Stimulated activated naive CD8-positive, alpha-beta T cell treated with anti-CD3 and anti-CD28 coated beads, Interleukin-15, Interleukin-2, amounts not matched to agents 100 ng/mL and 50 ng/mL, for 24 hours (primary cell): Measurements from ENCODE around the gene TRMT11.

Experiments
- H3K27ac Mint-ChIP-seq: one replicate; pipeline ENCODE4 v1.8.0; 2021; ENCODE audit warnings: mild to moderate bottlenecking, mixed read lengths
- H3K27me3 Mint-ChIP-seq: one replicate; pipeline ENCODE4 v1.8.0; 2021; ENCODE audit warnings: mixed read lengths
- H3K36me3 Mint-ChIP-seq: one replicate; pipeline ENCODE4 v1.8.0; 2021; ENCODE audit warnings: low read depth, mixed read lengths
- H3K4me1 Mint-ChIP-seq: one replicate; pipeline ENCODE4 v1.8.0; 2021; ENCODE audit warnings: low read depth, mixed read lengths
- H3K4me3 Mint-ChIP-seq: one replicate; pipeline ENCODE4 v1.8.0; 2021; ENCODE audit warnings: mild to moderate bottlenecking, mixed read lengths
- H3K9me3 Mint-ChIP-seq: one replicate; pipeline ENCODE4 v1.8.0; 2021; ENCODE audit warnings: mixed read lengths

TRMT11 gene

GRCh38 chr6:125986301-125987025 lies at the start of gene TRMT11:
Gene TRMT11, plus strand, starts transcription at chr6:125986540. Its CDS starts 11 bp downstream, at chr6:125986551.
- H3K4me3 Mint-ChIP-seq: no peak within 1 kb of the TSS
- no peaks in the 10 kb centered on the region for H3K27me3 Mint-ChIP-seq
- H3K9me3 Mint-ChIP-seq: no peaks in the 10 kb centered on the region
- H3K4me1 Mint-ChIP-seq: peaks cover 12% of the 10 kb centered on the region
- peaks cover 9% of the 10 kb centered on the region for H3K36me3 Mint-ChIP-seq
- H3K27ac Mint-ChIP-seq: no peak within 1 kb of the TSS

DNA sequence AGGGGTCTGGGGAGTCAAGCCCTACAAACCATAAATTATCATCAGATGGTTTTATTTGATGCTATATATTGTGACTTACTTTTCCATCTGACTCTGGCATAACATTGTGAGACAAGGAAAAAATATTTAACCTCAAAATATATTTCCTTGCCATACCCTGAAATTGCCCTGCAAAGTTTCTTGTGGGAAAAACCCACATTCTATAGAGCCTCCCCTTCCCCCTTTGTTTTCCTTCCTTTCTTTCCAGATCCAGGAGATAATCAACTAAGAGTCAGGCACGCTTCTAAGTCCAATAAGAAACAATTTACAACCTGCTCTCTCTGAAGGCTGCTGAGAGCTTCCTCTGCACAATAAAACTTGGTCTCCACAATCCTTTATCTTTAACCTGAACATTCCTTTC lies 47.3 kb upstream of the TRMT11 start:
- H3K27me3 Mint-ChIP-seq: peaks cover 18% of the 10 kb centered on the region
- no peak overlapping the region for H3K27ac Mint-ChIP-seq
- no peaks in the 10 kb centered on the region for H3K36me3 Mint-ChIP-seq
- H3K9me3 Mint-ChIP-seq: no peaks in the 10 kb centered on the region
- no peak overlapping the region for H3K4me3 Mint-ChIP-seq
- peaks cover 6% of the 10 kb centered on the region for H3K4me1 Mint-ChIP-seq

DNA sequence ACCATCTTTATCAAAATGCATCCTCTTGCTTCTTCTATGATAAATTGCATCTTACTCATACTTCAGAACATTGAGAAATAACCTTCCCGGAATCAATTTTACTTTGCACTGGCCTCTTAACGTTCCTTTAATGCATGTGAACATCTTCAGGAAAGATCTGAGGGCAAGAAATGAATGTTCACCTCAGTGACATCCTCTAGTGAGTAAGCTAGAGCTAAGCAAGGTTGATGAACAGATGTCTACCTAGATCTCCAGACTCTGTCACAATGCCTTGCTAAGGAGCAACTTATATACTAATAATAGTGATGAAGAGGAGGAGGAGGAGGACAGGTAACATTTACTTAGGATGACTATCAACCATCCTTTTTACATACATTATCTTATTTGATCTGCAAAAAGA lies 46.5 kb upstream of the TRMT11 start:
- H3K27ac Mint-ChIP-seq: no peak overlapping the region
- H3K36me3 Mint-ChIP-seq: no peaks in the 10 kb centered on the region
- peaks cover 11% of the 10 kb centered on the region for H3K4me1 Mint-ChIP-seq
- H3K9me3 Mint-ChIP-seq: no peaks in the 10 kb centered on the region
- H3K27me3 Mint-ChIP-seq: peaks cover 18% of the 10 kb centered on the region
- H3K4me3 Mint-ChIP-seq: no peak overlapping the region

DNA sequence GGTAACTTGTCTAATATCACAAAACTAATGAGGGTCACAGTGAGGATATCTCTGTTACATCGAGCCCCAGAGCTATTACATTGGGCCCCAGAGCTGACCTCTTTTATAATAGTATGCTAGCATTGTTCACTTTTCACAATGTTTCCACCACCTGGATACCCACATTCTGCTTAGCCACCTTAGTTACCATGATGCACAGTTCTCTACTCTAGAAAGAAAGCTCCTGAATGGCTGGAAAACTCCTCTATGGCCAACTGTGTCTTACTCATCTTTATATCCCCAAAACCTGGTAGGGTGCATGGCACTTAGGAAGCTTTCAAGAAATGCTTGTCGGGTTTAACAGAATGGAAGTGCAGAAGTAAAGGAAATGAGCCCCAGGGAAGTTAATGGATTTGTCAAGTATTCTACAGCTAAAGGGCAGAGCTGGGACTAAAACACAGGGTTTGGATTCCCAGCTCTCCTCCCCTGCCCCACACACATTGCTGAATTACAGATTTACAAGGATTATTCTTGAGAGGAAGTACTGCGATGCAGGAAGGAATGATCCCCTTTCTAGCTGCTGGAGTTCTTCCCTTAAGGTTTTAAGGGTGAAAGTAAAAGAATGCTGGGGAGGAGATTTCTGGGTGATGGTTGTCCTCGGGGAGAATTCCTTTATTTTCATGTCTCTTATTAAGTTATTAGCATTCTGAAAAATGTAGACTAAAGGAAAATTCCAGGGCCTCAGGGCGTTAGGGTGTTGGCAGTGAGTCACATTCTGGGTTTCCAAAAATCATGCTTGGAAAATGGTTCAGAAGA lies 45.9 kb upstream of the TRMT11 start:
- H3K4me1 Mint-ChIP-seq: peaks cover 11% of the 10 kb centered on the region
- H3K27me3 Mint-ChIP-seq: peaks cover 18% of the 10 kb centered on the region
- H3K9me3 Mint-ChIP-seq: no peaks in the 10 kb centered on the region
- no peak overlapping the region for H3K27ac Mint-ChIP-seq
- no peak overlapping the region for H3K4me3 Mint-ChIP-seq
- H3K36me3 Mint-ChIP-seq: no peaks in the 10 kb centered on the region

DNA sequence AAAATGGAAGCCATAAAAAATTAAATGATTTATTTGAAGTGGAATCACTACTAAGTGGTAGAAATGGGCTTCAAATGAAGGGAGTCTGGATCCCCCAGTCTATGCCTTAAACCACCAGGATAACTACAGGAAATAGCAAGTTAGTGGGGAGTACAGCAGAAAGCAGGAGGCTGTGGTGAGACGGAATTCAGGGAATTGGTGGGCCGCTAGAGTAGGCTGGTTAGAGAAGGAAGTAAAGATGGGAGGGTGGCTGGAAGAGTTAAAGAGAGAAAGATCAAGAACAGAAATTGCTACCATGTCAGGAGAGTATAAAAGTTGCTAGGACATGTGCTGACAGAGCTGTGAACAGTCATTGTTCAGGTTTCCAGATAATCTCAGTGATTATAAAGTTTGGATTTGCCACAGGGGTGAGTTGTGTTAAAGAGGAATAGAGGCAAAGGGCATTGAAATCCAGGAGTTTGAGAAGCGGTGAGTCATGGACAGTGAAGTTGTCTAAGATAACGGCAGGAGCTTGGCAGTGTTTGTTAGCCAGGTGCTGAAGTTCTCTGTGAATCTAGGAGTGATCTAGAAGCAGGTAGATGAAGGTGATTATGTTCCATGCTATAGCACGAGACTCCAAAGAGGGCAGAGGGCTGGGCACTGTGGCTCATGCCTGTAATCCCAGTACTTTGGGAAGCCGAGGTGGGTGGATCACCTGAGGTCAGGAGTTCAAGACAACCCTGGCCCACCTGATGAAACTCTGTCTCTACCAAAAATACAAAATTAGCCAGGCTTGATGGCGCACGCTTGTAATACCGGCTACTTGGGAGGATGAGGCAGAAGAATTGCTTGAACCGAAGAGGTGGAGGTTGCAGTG lies 43.4 kb upstream of the TRMT11 start:
- H3K27ac Mint-ChIP-seq: no peak overlapping the region
- H3K36me3 Mint-ChIP-seq: no peaks in the 10 kb centered on the region
- no peak overlapping the region for H3K4me3 Mint-ChIP-seq
- H3K9me3 Mint-ChIP-seq: no peaks in the 10 kb centered on the region
- peaks cover 11% of the 10 kb centered on the region for H3K4me1 Mint-ChIP-seq
- peaks cover 18% of the 10 kb centered on the region for H3K27me3 Mint-ChIP-seq

GRCh38 chr6:125943528-125944433 lies 42.6 kb upstream of the TRMT11 start:
- no peaks in the 10 kb centered on the region for H3K9me3 Mint-ChIP-seq
- H3K27me3 Mint-ChIP-seq: peaks cover 18% of the 10 kb centered on the region
- H3K4me3 Mint-ChIP-seq: no peak overlapping the region
- H3K36me3 Mint-ChIP-seq: no peaks in the 10 kb centered on the region
- no peak overlapping the region for H3K27ac Mint-ChIP-seq
- H3K4me1 Mint-ChIP-seq: peaks cover 11% of the 10 kb centered on the region

DNA sequence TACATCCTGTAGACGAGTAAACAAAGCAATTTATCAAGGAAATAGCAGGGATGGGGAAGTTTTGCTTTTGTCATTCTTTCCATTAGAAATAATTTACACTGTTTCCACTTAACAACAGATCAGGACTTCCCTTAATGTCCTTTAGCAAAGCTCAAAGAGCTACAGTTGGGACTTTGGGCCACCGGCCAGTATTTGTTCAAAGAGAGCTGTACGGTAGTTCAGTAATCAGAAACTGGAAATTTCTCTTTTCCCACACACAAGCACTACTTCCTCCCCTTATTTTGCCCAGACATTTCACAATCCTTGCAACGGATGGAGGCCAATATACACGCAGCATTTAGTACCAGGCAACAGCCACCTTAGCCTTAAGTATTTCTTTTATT lies 41.9 kb upstream of the TRMT11 start:
- H3K4me1 Mint-ChIP-seq: peaks cover 11% of the 10 kb centered on the region
- H3K36me3 Mint-ChIP-seq: no peaks in the 10 kb centered on the region
- no peaks in the 10 kb centered on the region for H3K9me3 Mint-ChIP-seq

GRCh38 chr6:125944896-125945295 lies 41.4 kb upstream of the TRMT11 start:
- Mint-ChIP-seq H3K27me3 (peaks cover 11% of the 10 kb centered on the region), H3K4me1 (peaks cover 11% of the 10 kb centered on the region), H3K4me3 (no peak overlapping the region), H3K36me3 (no peaks in the 10 kb centered on the region), H3K9me3 (no peaks in the 10 kb centered on the region), H3K27ac (no peak overlapping the region)

More for the DNA sequence above, 41.9 kb upstream of the TRMT11 start:
- peaks cover 15% of the 10 kb centered on the region for H3K27me3 Mint-ChIP-seq
- H3K4me3 Mint-ChIP-seq: no peak overlapping the region
- H3K27ac Mint-ChIP-seq: no peak overlapping the region

GRCh38 chr6:125945378-125946141 lies 40.8 kb upstream of the TRMT11 start:
- H3K27me3 Mint-ChIP-seq: peaks cover 10% of the 10 kb centered on the region
- H3K4me3 Mint-ChIP-seq: no peak overlapping the region
- H3K9me3 Mint-ChIP-seq: no peaks in the 10 kb centered on the region
- no peak overlapping the region for H3K27ac Mint-ChIP-seq
- no peaks in the 10 kb centered on the region for H3K36me3 Mint-ChIP-seq
- peaks cover 11% of the 10 kb centered on the region for H3K4me1 Mint-ChIP-seq

DNA sequence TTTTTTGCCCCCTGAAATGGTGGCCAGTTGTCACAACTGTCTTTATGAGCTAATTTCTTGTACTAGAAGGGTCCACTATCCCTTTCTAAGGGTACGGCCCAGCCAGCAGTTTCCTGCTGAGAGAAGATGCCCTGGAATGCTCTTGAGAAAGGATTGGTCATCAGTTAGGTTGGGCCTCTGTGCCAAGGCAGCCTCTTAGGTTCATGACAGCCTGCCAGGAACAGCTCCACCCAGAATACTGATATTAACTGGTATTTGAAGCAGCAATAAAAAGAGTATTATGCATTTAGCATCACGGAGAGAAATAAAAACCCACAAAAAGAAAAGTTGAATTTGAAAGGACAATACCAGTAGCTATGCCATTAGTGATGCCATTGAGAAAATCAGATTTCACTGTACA lies 38.7 kb upstream of the TRMT11 start:
- H3K4me1 Mint-ChIP-seq: peaks cover 11% of the 10 kb centered on the region
- H3K4me3 Mint-ChIP-seq: no peak overlapping the region
- no peaks in the 10 kb centered on the region for H3K36me3 Mint-ChIP-seq
- no peaks in the 10 kb centered on the region for H3K9me3 Mint-ChIP-seq
- H3K27ac Mint-ChIP-seq: no peak overlapping the region
- H3K27me3 Mint-ChIP-seq: peaks cover 7% of the 10 kb centered on the region

DNA sequence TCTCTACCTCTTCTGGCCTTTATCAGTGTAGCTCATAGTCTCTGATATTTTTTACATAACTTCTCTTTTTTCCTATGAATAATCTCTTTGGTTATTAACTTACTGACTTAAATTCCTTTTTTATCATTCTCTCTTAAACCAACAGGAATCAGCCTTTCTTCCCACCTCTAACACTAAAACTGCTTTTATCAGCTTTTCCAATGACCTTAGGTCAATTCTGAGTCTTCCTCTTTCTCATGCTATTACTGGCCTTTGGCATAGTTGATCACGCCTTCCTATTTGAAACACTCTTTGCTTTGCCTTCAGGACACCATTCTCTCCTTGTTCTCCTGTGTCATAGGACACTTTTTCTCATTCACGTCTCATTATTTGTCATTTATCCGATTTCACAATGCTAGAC lies 37.9 kb upstream of the TRMT11 start:
- H3K27ac Mint-ChIP-seq: no peak overlapping the region

GRCh38 chr6:125949069-125949468 lies 37.3 kb upstream of the TRMT11 start:
- Mint-ChIP-seq H3K9me3 (no peaks in the 10 kb centered on the region), H3K4me1 (peaks cover 5% of the 10 kb centered on the region)

More for the DNA sequence above, 37.9 kb upstream of the TRMT11 start:
- Mint-ChIP-seq H3K27me3 (peaks cover 4% of the 10 kb centered on the region), H3K4me1 (peaks cover 11% of the 10 kb centered on the region), H3K4me3 (no peak overlapping the region), H3K36me3 (no peaks in the 10 kb centered on the region), H3K9me3 (no peaks in the 10 kb centered on the region)

GRCh38 chr6:125950293-125950692 lies 36.0 kb upstream of the TRMT11 start:
- H3K27ac Mint-ChIP-seq: no peak overlapping the region
- no peaks in the 10 kb centered on the region for H3K9me3 Mint-ChIP-seq
- H3K27me3 Mint-ChIP-seq: peaks cover 4% of the 10 kb centered on the region
- H3K4me1 Mint-ChIP-seq: no peaks in the 10 kb centered on the region
- H3K36me3 Mint-ChIP-seq: no peaks in the 10 kb centered on the region
- H3K4me3 Mint-ChIP-seq: no peak overlapping the region

More at GRCh38 chr6:125949069-125949468, 37.3 kb upstream of the TRMT11 start:
- H3K27me3 Mint-ChIP-seq: peaks cover 4% of the 10 kb centered on the region
- H3K4me3 Mint-ChIP-seq: no peak overlapping the region
- no peak overlapping the region for H3K27ac Mint-ChIP-seq
- no peaks in the 10 kb centered on the region for H3K36me3 Mint-ChIP-seq
